Caco-2 (cell line): ENCODE results near the gene ZNF814. TPM values are rescaled to one million over a fixed set of nuclear protein-coding genes. Genes with fewer than 3 reads are reported as not detected.
"Not testable (repeated sequence)": the region's sequence is repeated elsewhere in the genome, so short reads cannot be mapped to it uniquely, and the experiment has no call there.

Experiments used
- BruUV-seq: library from RNA; stranded (reverse); fragments of 400-500 nt; replicated peaks from 2 replicates; lab custom pipeline; 2021; lab: Mats Ljungman, UMichigan
- CTCF ChIA-PET: fragments of 300-600 bp; sonication (Branson Sonifier 250); formaldehyde crosslinking; loops from one replicate; lab custom pipeline; 2022; ENCODE audit warnings: antibody characterized with exemption; lab: Charles Lee
- POLR2A ChIA-PET: fragments of 300-600 bp; sonication (Branson Sonifier 250); formaldehyde crosslinking; loops from one replicate; lab custom pipeline; 2022; ENCODE audit warnings: antibody characterized with exemption; lab: Charles Lee
- DNase-seq, 2 experiments: peaks; one replicate each; pipeline versions ENCODE4 v3.0.0 to v3.0.0-alpha.2; 2020 to 2022
- H3K27me3 ChIP-seq: replicated peaks from 2 replicates; pipeline ENCODE4 v1.6.0; 2011; ENCODE audit warnings: low read length; ENCODE audit not compliant: control insufficient read depth, insufficient read depth
- H3K36me3 ChIP-seq: 2 replicates; pipeline ENCODE4 v1.5.1; 2011; ENCODE audit warnings: low read length; ENCODE audit not compliant: control insufficient read depth, insufficient read depth
- H3K4me1 ChIP-seq: fragments of 250-450 bp; sonication (Bioruptor Pico); 2 replicates; pipeline ENCODE4 v1.5.1; 2020; ENCODE audit warnings: mild to moderate bottlenecking
- H3K4me3 ChIP-seq: 2 replicates; pipeline ENCODE4 v1.5.1; 2011; ENCODE audit warnings: low read depth, mild to moderate bottlenecking, control low read depth, low read length
- H3K9me3 ChIP-seq: fragments of 250-450 bp; sonication (Bioruptor Pico); 2 replicates; pipeline ENCODE4 v1.5.1; 2020; ENCODE audit warnings: mild to moderate bottlenecking, moderate library complexity
- H3K27ac Mint-ChIP-seq: one replicate; pipeline ENCODE4 v1.8.0; 2022; ENCODE audit warnings: mixed read lengths; ENCODE audit not compliant: unreplicated experiment
- H3K27me3 Mint-ChIP-seq: one replicate; pipeline ENCODE4 v1.8.0; 2022; ENCODE audit warnings: mixed read lengths; ENCODE audit not compliant: insufficient read depth, unreplicated experiment
- H3K36me3 Mint-ChIP-seq: one replicate; pipeline ENCODE4 v1.8.0; 2022; ENCODE audit warnings: mild to moderate bottlenecking, mixed read lengths; ENCODE audit not compliant: insufficient read depth, unreplicated experiment
- H3K4me1 Mint-ChIP-seq: one replicate; pipeline ENCODE4 v1.8.0; 2022; ENCODE audit warnings: low read depth, mixed read lengths; ENCODE audit not compliant: unreplicated experiment
- H3K4me3 Mint-ChIP-seq: one replicate; pipeline ENCODE4 v1.8.0; 2022; ENCODE audit warnings: mild to moderate bottlenecking, moderate library complexity, mixed read lengths; ENCODE audit not compliant: unreplicated experiment
- H3K9me3 Mint-ChIP-seq: one replicate; pipeline ENCODE4 v1.8.0; 2022; ENCODE audit warnings: mixed read lengths; ENCODE audit not compliant: unreplicated experiment
- CTCF ChIP-seq, 2 experiments: fragments of 200-600 bp in 1 of 2; IDR thresholded peaks; 1 replicate in 1 of 2; 2 replicates in 1 of 2; pipeline versions ENCODE4 v1.5.1 to v1.8.0; 2011 to 2022; ENCODE audit warnings: antibody characterized with exemption in 1 of 2, control low read depth in 1 of 2, inconsistent platforms in 1 of 2, low read depth in 1 of 2, low read length in 1 of 2, mild to moderate bottlenecking in 1 of 2, moderate library complexity in 1 of 2; ENCODE audit not compliant: insufficient read depth in 1 of 2, severe bottlenecking in 1 of 2, unreplicated experiment in 1 of 2
- intact Hi-C: fragments of 100-400 bp; cut with micrococcal nuclease; formaldehyde crosslinking; loops from one replicate; pipeline ENCODE4 v1.10.0; 2022; ENCODE audit not compliant: unreplicated experiment
- total RNA-seq: library from RNA; stranded (reverse); gene quantifications from 2 replicates; pipeline ENCODE4 v1.2.3, GENCODE V29; 2022

The ZNF814 gene
- total RNA-seq, 1 experiment from 2014 or later = 8.3 TPM

DNA sequence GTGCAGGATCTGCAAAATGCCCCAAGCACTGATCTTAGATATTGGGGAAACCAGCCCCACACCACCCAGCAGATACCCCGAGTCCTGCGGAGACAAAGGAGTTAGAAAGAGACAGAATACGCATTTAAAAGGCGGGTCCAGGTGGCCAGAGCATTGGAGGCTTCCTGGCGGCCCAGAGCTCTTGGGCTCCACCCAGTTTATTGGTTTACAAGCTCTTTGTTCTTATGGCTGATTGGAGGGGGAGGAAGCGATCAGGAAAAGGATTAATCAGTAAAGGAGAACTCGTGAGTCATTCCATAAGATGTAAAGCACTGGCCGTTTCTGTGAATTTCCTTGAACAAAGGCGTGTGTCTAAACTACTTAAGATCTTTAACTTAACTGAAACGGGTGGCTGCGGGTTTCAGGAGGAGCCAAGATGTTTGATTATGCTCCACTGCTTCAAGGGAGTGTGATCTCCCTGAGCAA, 38.3 kb downstream of the ZNF814 start:
- H3K9me3 Mint-ChIP-seq = no peaks in the 10 kb centered on the region
- intact Hi-C loops = no loop called here
- POLR2A ChIA-PET = interaction anchor here (0.6 to 1.7 kb wide), 4 partner anchors 10 to 1719 kb away, joined by 6 to 8 read pairs (median 6); partner anchors contain the start of gene ZNF552
- Histone ChIP-seq H3K9me3 (no peaks in the 10 kb centered on the region), H3K36me3 (peaks cover 5% of the 10 kb centered on the region), H3K4me1 (peaks cover 12% of the 10 kb centered on the region), H3K27me3 (no peaks in the 10 kb centered on the region), H3K4me3 (peak overlapping the region; percentile 44)
- CTCF ChIA-PET = no interaction called here
- H3K36me3 Mint-ChIP-seq = peaks cover 87% of the 10 kb centered on the region
- no TSS peak for BruUV-seq
- H3K4me1 Mint-ChIP-seq = peaks cover 17% of the 10 kb centered on the region
- peak overlapping the region; percentile 99 for H3K4me3 Mint-ChIP-seq
- TF ChIP-seq CTCF (IDR thresholded peaks at IDR 0.05; ENCODE audit: insufficient read depth in 1 of 2, low read depth in 1 of 2, low read length in 1 of 2, severe bottlenecking in 1 of 2, unreplicated experiment in 1 of 2) = no peak
- H3K27me3 Mint-ChIP-seq = no peaks in the 10 kb centered on the region
- peak overlapping the region; percentile 99 for H3K27ac Mint-ChIP-seq
- peak; percentile 59 to 73 for DNase-seq

DNA sequence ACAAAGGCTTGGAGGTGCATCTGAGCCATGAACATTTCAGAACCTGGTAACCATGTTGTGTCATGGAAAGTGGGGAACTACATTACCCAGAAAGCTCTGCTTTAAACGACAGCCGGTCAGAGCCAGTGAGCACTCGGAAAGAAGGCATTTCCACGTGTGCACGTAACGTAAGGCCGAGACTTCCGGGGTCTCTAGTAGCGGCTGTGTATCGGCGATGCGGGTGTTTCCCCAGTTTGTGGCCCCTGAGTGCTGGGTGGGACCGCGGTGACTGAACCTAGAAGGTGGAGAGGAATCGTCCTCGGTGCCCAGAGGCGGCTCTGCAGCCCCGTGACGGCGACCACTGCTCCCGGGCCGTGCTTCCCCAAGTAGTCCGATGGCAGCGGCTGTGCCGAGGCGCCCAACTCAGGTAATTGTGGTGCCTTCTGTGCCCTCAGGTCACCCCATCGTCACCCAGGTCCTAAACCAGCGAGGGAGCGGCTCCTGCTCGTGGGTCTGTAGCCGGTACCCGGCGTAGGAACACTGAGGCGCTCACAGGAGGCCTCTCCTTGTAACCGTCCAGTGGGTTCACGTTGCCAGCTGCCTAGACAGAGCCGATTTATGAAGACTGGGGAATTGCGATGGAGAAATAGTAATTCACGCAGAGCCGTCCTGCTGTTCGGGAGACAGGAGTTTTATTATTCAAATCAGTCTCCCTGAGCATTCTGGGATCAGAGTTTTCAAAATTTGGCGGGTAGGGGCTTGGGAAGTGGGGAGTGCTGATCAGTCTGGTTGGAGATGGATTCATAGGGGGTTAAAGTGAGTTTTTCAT, 39.0 kb downstream of the ZNF814 start, which contains the start of gene ZNF587:
ZNF587 (plus strand) TSS at position 194 of the 808 bp plus-strand sequence; CDS start at position 374, 180 bp downstream.
- H3K27me3 ChIP-seq, H3K9me3 ChIP-seq, H3K27me3 Mint-ChIP-seq, H3K36me3 ChIP-seq, H3K9me3 Mint-ChIP-seq: not testable (repeated sequence)
- Mint-ChIP-seq H3K27ac (peak within 1 kb of the TSS; percentile 99), H3K4me1 (peaks cover 17% of the 10 kb centered on the region), H3K4me3 (peak within 1 kb of the TSS; percentile 99), H3K36me3 (peaks cover 87% of the 10 kb centered on the region)
- ChIA-PET CTCF (interaction anchor here (1.1 kb wide), 1 partner anchor 35 kb away, joined by 3 read pairs; the partner anchor contains the start of gene ZNF552), POLR2A (interaction anchor here (0.5 to 1.7 kb wide), 9 partner anchors 9 to 1719 kb away, joined by 3 to 8 read pairs (median 5); partner anchors contain the start of genes ZNF211, ZNF552 and ZNF586)
- Histone ChIP-seq H3K4me1 (peaks cover 12% of the 10 kb centered on the region), H3K4me3 (peak within 1 kb of the TSS; percentile 44)
- BruUV-seq = TSS peak; percentile 99
- DNase-seq = peak; percentile 82 to 87
- intact Hi-C loops = loop anchor here (2.0 kb wide), 1 partner anchor 35 kb away; the partner anchor contains the start of gene ZNF552

DNA sequence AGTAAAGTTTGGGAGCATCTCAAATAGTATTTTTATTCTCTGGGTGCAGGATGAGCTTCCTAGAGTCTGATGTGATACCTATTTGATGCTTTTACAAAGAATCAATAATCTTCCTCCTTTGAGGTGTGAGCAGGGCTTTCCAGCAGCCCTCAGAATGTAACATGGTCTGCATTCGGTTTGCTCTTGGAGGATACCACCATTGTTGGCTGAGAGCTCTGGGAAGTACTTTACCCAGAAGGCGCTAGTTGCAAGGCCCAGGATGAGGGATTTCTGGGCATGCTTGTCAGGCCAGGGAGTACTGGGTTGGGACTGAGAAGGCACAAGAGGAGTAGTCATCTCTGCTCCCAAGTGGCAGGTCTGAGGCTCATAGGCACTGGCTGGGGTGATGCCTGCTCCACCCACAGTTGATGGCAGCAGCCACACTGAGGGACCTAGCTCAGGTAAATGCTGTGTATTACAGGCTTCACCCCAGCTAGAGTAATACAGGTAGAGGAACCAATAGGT, 39.6 kb downstream of the ZNF814 start:
- CTCF ChIA-PET = interaction anchor here (1.1 kb wide), 1 partner anchor 34 kb away, joined by 3 read pairs; the partner anchor contains the start of gene ZNF552
- Mint-ChIP-seq H3K27ac (peak overlapping the region; percentile 99), H3K4me1 (peaks cover 17% of the 10 kb centered on the region), H3K4me3 (peak overlapping the region; percentile 99), H3K36me3 (peaks cover 88% of the 10 kb centered on the region)
- not testable (repeated sequence) for H3K27me3 ChIP-seq, H3K27me3 Mint-ChIP-seq, BruUV-seq, DNase-seq, H3K9me3 Mint-ChIP-seq, H3K9me3 ChIP-seq, H3K36me3 ChIP-seq
- Histone ChIP-seq H3K4me1 (peaks cover 12% of the 10 kb centered on the region), H3K4me3 (peak overlapping the region; percentile 44; the same call in 1 of the 2 replicates)
- intact Hi-C loops = loop anchor here (2.0 kb wide), 1 partner anchor 34 kb away; the partner anchor contains the start of gene ZNF552
- POLR2A ChIA-PET = interaction anchor here (0.5 to 1.7 kb wide), 7 partner anchors 8 to 216 kb away, joined by 3 to 8 read pairs (median 3); partner anchors contain the start of genes ZNF211 and ZNF586

GRCh38 chr19:57847164-57847563, 41.7 kb downstream of the ZNF814 start:
- DNase-seq, H3K27me3 ChIP-seq, H3K27ac Mint-ChIP-seq, H3K4me3 ChIP-seq, CTCF ChIA-PET, POLR2A ChIA-PET, H3K9me3 ChIP-seq, intact Hi-C loops, H3K4me3 Mint-ChIP-seq, BruUV-seq, H3K9me3 Mint-ChIP-seq, H3K27me3 Mint-ChIP-seq, H3K36me3 ChIP-seq: not testable (repeated sequence)
- H3K4me1 Mint-ChIP-seq = peaks cover 20% of the 10 kb centered on the region
- peaks cover 82% of the 10 kb centered on the region for H3K36me3 Mint-ChIP-seq
- H3K4me1 ChIP-seq = peaks cover 12% of the 10 kb centered on the region
